Aorta (tissue), 5 donors: ENCODE results near the gene HIRIP3. TPM values are rescaled to one million over a fixed set of nuclear protein-coding genes. Genes with fewer than 3 reads are reported as not detected.

Experiments used
- ATAC-seq: fragments of 200-7000 bp; cut with Tn5 transposase; one replicate; pipeline ENCODE4 v1.9.1; 2022; ENCODE audit warnings: moderate library complexity; ENCODE audit not compliant: low FRiP score
- DNase-seq, 2 donors: peaks; one replicate each; pipeline ENCODE4 v3.0.0-alpha.2; 2020
- H3K27ac ChIP-seq, 2 donors: one replicate each; pipeline ENCODE4 v1.5.1; 2013; ENCODE audit warnings: low read length in 2 of 2, mild to moderate bottlenecking in 2 of 2, moderate library complexity in 2 of 2, control low read depth in 1 of 2, inconsistent platforms in 1 of 2, low read depth in 1 of 2
- H3K27me3 ChIP-seq, 2 donors: one replicate each; pipeline ENCODE4 v1.6.1; 2013; ENCODE audit warnings: control low read depth in 1 of 2, low read length in 1 of 2, mild to moderate bottlenecking in 1 of 2, moderate library complexity in 1 of 2; ENCODE audit not compliant: insufficient read depth in 2 of 2, control insufficient read depth in 1 of 2
- H3K36me3 ChIP-seq, 2 donors: one replicate each; pipeline ENCODE4 v1.6.1; 2013; ENCODE audit warnings: control low read depth in 1 of 2, low read length in 1 of 2, mild to moderate bottlenecking in 1 of 2; ENCODE audit not compliant: insufficient read depth in 2 of 2, control insufficient read depth in 1 of 2
- H3K4me1 ChIP-seq, 2 donors: one replicate each; pipeline ENCODE4 v1.6.1; 2013; ENCODE audit warnings: low read length in 2 of 2, control low read depth in 1 of 2, mild to moderate bottlenecking in 1 of 2, moderate library complexity in 1 of 2; ENCODE audit not compliant: insufficient read depth in 2 of 2, control insufficient read depth in 1 of 2
- H3K4me3 ChIP-seq, 2 donors: one replicate each; pipeline ENCODE4 v1.5.1; 2013; ENCODE audit warnings: low read length in 2 of 2, control low read depth in 1 of 2, mild to moderate bottlenecking in 1 of 2
- H3K9me3 ChIP-seq: one replicate; pipeline ENCODE4 v1.6.1; 2013; ENCODE audit warnings: mild to moderate bottlenecking, low read length; ENCODE audit not compliant: control insufficient read depth
- WGBS, 2 donors: extraction: QIAGEN DNeasy Blood & Tissue Kit; methylation state at CpG; one replicate each; pipeline ENCODE4 v1.1.7; 2013; 5-methylcytosine and 5-hydroxymethylcytosine counted together
- intact Hi-C, 2 donors: fragments of 100-400 bp; cut with DNase I; formaldehyde crosslinking; loops; one replicate each; pipeline versions ENCODE4 v1.14.2 to v1.15.0; 2022
- polyA plus RNA-seq, 2 donors: library from polyadenylated mRNA; stranded (reverse); fragments of 200-250 nt; gene quantifications; one replicate each; pipeline ENCODE4 v1.2.3, GENCODE V29; 2013
- total RNA-seq, 2 donors: library from RNA; stranded (reverse); fragmentation: NEBNext Ultra II Directional; extraction: Animal tissue kit (Norgen Biotek cat#: 25700); gene quantifications; one replicate each; pipeline ENCODE4 v1.2.1, GENCODE V29; 2021
- donor health status: healthy with polysubstance abuse.
- donor health status: Bipolar disorder and iron deficiency.
- donor health status: DM: no; HTN: no; CAD: no.
- donor health status: DM: no; HTN: no; CAD: no.
- donor health status: DM: yes; HTN: yes; CAD: no.

HIRIP3 gene
- total and polyA plus RNA-seq, 4 donors, result 7.9 to 23.6 (median 11.0) TPM

GRCh38 chr16:30004811-30005242, 9.4 kb upstream of the HIRIP3 start:
- no peaks in the 10 kb centered on the region for H3K9me3 ChIP-seq
- H3K36me3 ChIP-seq, result no peaks in the 10 kb centered on the region
- ATAC-seq, result no peak
- no peak overlapping the region for H3K27ac ChIP-seq
- intact Hi-C loops, result loop anchor here in 1 of 2 donors (5.0 kb wide), 1 partner anchor 258 kb away; the partner anchor contains the start of gene C16orf54
- no peaks in the 10 kb centered on the region for H3K27me3 ChIP-seq
- 66 to 77% methylated on average over 6 to 11 of the region's 11 CpGs for WGBS, 2 donors
- no peak overlapping the region for H3K4me3 ChIP-seq
- H3K4me1 ChIP-seq, result no peaks in the 10 kb centered on the region
- DNase-seq, result no peak

- 80 to 83% methylated on average over 18 to 19 of the region's 19 CpGs for WGBS, 2 donors
- intact Hi-C loops, result no loop called here
- Histone ChIP-seq H3K4me3 (no peak overlapping the region), H3K27ac (no peak overlapping the region), H3K27me3 (no peaks in the 10 kb centered on the region), H3K9me3 (no peaks in the 10 kb centered on the region), H3K36me3 (no peaks in the 10 kb centered on the region), H3K4me1 (no peaks in the 10 kb centered on the region)
- no peak for ATAC-seq
- peak in 1 of 2 donors; percentile 70 for DNase-seq
Observed at GRCh38 chr16:30004424-30004776, 9.0 kb upstream of the HIRIP3 start.

GRCh38 chr16:30003670-30004423, 8.4 kb upstream of the HIRIP3 start:
- WGBS, 2 donors, result 84 to 86% methylated on average over 15 to 17 of the region's 17 CpGs
- H3K36me3 ChIP-seq, result no peaks in the 10 kb centered on the region
- ATAC-seq, result no peak
- no peaks in the 10 kb centered on the region for H3K4me1 ChIP-seq
- no peak overlapping the region for H3K27ac ChIP-seq
- intact Hi-C loops, result no loop called here
- peak in 1 of 2 donors; percentile 59 for DNase-seq
- H3K4me3 ChIP-seq, result no peak overlapping the region
- no peaks in the 10 kb centered on the region for H3K27me3 ChIP-seq
- H3K9me3 ChIP-seq, result no peaks in the 10 kb centered on the region

GRCh38 chr16:30002614-30003346, 7.4 kb upstream of the HIRIP3 start:
- H3K4me1 ChIP-seq, result no peaks in the 10 kb centered on the region
- no peaks in the 10 kb centered on the region for H3K27me3 ChIP-seq
- DNase-seq (no peak), ATAC-seq (no peak)
- intact Hi-C loops, result no loop called here
- H3K36me3 ChIP-seq, result no peaks in the 10 kb centered on the region
- H3K9me3 ChIP-seq, result no peaks in the 10 kb centered on the region
- H3K4me3 ChIP-seq, result no peak overlapping the region
- no peak overlapping the region for H3K27ac ChIP-seq
- 83 to 85% methylated on average over 19 of the region's 19 CpGs for WGBS, 2 donors

- 75 to 80% methylated on average over 30 to 33 of the region's 33 CpGs for WGBS, 2 donors
- intact Hi-C loops, result no loop called here
- Histone ChIP-seq H3K4me3 (no peak overlapping the region), H3K36me3 (no peaks in the 10 kb centered on the region), H3K27ac (no peak overlapping the region), H3K4me1 (no peaks in the 10 kb centered on the region), H3K9me3 (no peaks in the 10 kb centered on the region), H3K27me3 (no peaks in the 10 kb centered on the region)
- no peak for DNase-seq
- ATAC-seq, result no peak
Observed at GRCh38 chr16:30000735-30001631, 5.6 kb upstream of the HIRIP3 start.

- no peaks in the 10 kb centered on the region for H3K4me1 ChIP-seq
- H3K4me3 ChIP-seq, result no peak overlapping the region
- no peaks in the 10 kb centered on the region for H3K27me3 ChIP-seq
- H3K9me3 ChIP-seq, result no peaks in the 10 kb centered on the region
- H3K36me3 ChIP-seq, result no peaks in the 10 kb centered on the region
- no peak overlapping the region for H3K27ac ChIP-seq
- ATAC-seq (no peak), DNase-seq (no peak)
- intact Hi-C loops, result loop anchor here in 1 of 2 donors (5.0 to 10.0 kb wide), 2 partner anchors 37 to 185 kb away; partner anchors contain the start of genes PAGR1, PRRT2 and TMEM219
- WGBS, 2 donors, result 87 to 91% methylated on average over 6 of the region's 6 CpGs
Observed at GRCh38 chr16:29999605-30000004, 4.2 kb upstream of the HIRIP3 start.

- Histone ChIP-seq H3K4me3 (peak overlapping the region; percentile 32 to 62), H3K9me3 (no peaks in the 10 kb centered on the region), H3K4me1 (no peaks in the 10 kb centered on the region), H3K27ac (no peak overlapping the region), H3K27me3 (no peaks in the 10 kb centered on the region), H3K36me3 (no peaks in the 10 kb centered on the region)
- DNase-seq (no peak), ATAC-seq (no peak)
- intact Hi-C loops, result loop anchor here in 1 of 2 donors (5.0 to 10.0 kb wide), 2 partner anchors 35 to 182 kb away; partner anchors contain the start of genes PAGR1, PRRT2 and TMEM219
- 22 to 23% methylated on average over 9 of the region's 9 CpGs for WGBS, 2 donors
Observed at GRCh38 chr16:29996766-29997250, 1.4 kb upstream of the HIRIP3 start.
